Measurements from ENCODE around the gene TNFSF10.

DNA sequence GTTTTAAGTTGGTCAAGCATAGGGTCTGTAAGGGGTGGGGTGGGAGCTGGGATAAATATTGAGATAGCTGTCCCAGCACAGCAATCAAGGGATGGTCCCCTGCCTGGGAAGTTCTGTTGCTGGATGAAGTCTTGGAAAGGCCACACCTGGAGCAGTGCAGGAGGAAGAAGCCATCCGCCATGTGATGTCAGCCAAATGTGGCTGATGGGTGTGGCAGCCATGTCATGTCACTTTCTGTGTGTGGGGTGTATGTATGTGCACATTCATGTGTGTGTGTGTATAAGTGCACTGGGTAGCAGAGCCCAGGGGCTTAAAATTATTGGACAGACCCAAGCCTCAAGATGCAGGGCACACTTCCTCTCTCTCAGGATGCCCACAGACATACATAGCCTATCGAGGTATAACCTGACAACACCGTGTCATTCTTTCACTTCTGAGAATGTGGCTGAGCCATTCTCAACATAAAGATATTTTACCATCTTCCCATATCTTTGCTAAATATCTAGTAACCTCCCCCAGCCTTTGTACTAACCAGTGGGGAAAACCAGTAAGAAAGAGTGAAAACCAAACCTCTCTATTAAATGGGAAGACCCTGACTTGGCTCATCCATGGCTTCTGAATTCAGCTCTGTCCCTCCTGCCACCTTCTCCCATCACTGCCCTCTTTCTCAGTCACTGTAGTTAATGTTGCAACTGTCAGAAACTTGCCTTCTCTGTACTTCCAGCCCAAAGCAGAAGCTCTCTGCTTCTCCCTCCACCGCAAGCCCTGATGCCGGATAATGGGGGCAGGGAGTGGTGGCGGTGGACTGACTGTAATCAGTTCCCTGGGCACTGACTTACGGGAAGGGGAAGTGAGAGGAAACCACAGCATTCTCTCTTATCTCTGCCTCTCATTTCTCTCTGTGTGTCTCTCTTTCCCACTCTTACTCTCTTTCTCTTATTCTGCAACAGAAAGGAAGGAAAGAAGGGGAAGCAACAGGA is 11.2 kb downstream of the TNFSF10 start:
- TF ChIP-seq CTCF (IDR thresholded peaks at IDR 0.05) (no peak), POLR2A (IDR thresholded peaks at IDR 0.05) (no peak)

All from adrenal gland (tissue), 5 donors.